CD4-positive, alpha-beta T cell treated with Interleukin-4 for 1 hour (primary cell): ENCODE measurements around the gene NABP1.

Source experiments
- DNase-seq, 2 donors: peaks; one replicate each; pipeline ENCODE4 v3.0.0-alpha.2; 2020 to 2022

Gene NABP1

GRCh38 chr2:191686066-191686465 lies 8.1 kb downstream of the NABP1 start:
- DNase-seq: no peak

GRCh38 chr2:191686729-191687128 lies 8.8 kb downstream of the NABP1 start:
- no peak for DNase-seq

DNA sequence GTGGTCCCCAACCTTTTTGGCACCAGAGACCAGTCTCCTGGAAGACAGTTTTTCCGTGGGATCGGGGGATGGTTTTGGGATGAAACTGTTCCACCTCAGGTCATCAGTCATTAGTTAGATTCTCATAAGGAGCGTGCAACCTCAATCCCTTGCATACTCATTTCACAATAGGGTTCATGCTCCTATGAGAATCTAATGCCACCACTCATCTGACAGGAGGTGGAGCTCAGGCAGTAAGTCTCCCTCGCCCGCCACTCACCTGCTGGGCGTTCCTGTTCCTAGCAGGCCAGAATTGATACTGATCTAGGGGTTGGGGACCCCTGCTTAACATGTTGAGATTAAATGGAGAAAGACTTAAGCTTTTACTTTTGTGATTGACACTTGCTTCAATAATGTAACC lies 9.9 kb downstream of the NABP1 start:
- no peak for DNase-seq

DNA sequence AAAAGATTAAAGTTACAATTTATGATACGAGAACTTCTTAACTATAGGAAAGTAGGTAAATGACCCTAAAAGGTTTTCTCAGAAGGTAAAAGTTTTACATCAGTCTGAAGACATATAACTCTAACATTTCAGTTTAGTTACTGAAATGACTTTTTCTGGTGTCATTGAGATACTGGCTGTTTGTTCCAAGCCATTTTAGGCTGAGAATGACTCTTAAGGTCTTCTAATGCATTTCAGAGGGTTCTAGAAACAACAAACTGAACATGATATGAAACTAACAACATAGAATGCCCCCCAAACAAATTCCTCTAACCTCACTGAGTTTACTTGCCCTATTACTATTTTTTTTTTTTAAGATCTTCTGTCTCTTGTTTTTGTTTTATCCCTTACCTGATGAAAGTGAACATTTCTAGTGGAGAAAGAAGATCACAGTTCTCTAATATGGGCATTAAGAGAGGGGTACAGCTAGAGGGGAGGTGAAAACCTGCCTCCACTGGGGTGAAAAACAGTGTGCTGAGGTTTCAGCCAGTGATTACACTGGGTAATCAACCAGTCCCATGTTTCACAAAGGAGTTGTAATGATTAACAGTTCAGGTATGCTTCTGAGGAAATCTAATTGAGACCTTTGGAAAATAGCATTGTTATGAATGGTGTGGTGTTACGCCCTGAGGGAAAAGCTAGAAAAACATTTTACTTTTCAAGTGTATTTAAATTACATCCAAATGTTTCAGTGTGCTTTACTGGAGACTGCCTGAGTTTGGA lies 11.2 kb downstream of the NABP1 start:
- DNase-seq: no peak

GRCh38 chr2:191690327-191690726 lies 12.4 kb downstream of the NABP1 start:
- no peak for DNase-seq

- peak; percentile 64 to 84 for DNase-seq
Measured at GRCh38 chr2:191691016-191691735, 13.2 kb downstream of the NABP1 start.

DNA sequence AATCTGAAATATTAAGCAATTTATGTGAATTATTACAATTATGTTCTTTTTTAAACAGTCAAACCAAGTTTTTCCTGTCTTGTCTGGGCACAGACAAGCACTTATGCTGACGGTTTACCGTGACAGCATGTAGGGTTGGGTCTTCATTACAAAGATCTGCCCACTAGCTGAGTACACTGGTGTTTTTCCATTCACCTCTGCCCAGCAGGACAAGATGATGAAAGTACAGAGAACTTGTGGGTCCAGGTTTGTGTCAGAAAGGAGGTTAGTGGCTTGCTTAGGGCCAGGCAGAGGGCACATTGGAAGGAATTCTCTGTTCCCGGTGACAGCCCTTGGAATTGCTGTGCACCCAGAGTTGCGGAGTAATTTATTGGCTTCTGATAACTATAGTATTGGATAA lies 14.0 kb downstream of the NABP1 start:
- no peak for DNase-seq

DNA sequence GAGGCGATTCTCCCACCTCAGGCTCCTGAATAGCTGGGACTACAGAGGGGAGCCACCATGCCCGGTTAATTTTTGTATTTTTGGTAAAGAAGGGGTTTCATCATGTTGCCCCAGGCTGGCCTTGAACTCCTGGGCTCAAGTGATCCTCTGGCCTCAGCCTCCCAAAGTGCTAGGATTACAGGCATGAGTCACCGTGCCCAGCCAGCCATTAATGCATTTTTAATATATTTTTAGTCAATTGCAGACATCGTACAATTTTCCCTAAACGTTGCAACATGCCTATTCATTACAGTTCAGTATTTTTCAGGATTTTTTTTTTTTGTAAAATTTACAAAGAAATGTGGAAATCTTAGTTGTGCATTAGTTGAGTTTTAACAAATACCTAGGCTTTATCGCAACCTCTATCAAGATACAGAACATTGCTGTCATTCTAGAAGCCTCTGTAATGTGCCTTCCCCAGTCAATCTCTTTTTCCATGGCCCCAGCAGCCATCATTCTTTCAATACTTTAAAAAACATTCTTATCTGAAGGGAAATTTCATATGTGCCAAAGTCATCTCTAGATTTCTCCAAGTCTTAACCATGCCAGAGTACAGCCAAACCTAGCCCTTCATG lies 14.7 kb downstream of the NABP1 start:
- DNase-seq: no peak

GRCh38 chr2:191693166-191693565 lies 15.2 kb downstream of the NABP1 start:
- DNase-seq: no peak

DNA sequence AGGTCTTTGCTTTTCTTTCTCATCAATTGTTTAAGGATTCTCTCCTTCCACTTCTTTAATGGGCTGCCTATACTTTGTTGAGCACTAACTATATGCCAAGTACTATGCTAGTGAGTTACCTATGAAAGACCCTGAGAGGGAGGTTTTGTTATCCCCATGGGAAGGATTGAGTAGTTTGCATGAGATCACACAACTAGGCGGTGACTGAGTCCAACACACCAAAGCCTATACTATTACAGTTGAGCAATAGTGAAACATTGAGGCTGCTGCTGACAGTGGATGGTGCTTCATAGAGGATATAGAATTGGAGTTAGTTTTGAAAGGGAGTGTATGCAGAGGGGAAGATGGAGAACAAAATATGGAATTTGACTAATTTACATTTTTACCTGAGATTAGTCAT lies 15.8 kb downstream of the NABP1 start:
- no peak for DNase-seq

GRCh38 chr2:191696001-191696400 lies 18.1 kb downstream of the NABP1 start:
- DNase-seq: no peak

GRCh38 chr2:191696966-191697365 lies 19.0 kb downstream of the NABP1 start:
- DNase-seq: no peak

DNA sequence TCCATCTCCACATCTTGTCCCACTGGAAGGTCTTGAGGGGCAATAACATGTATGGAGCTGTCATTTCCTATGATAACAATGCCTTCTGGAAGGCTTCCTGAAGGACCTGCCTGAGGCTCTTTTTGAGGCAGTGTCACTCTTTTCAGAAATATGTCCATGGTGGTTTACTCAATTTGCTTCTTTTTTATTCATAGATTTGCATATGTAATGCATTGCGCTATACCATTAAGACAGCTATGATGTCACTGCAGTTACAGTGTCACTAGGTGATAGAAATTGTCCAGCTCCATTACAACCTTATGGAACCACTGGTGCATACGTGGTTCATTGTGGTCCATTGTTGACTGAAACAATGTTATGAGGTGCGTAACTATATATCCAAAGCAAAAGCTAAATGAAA lies 19.9 kb downstream of the NABP1 start:
- DNase-seq: no peak

GRCh38 chr2:191699341-191699945 lies 21.5 kb downstream of the NABP1 start:
- no peak for DNase-seq

DNA sequence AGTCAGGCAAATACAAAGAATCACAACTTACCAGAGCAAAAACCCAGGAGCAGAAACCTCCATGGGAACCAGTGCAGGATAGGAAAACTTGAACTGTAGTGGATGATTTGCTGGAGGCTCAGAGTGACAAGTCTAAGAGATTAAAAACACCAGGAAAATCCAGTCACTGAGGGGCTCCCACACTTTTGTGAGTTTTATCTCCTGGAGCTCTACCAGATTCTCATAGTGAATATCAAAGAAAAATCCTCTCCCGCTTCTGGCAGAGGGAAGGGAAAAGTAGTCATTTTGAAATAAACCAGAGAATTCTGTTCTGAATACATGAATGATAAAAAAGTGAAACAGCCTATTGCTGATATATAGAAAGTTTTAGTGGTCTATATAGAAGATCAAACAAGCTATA lies 23.1 kb downstream of the NABP1 start:
- no peak for DNase-seq

DNA sequence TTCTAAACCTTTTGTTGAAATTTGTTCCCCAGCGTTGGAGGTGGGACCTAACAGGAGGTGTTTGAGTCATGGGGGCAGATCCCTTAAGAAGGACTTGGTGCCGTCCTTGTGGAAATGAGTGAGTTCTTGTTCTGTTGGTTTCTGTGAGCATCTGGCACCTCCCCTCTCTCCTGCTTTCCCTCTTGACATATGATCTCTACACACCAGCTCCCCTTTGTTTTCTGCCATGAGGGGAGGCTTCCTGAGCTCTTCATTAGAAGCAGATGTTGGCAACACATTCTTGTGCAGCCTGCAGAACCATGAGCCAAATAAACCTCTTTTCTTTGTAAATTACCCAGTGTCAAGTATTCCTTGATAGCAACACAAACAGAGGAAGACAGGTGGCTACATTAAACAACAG lies 23.8 kb downstream of the NABP1 start:
- DNase-seq: no peak

DNA sequence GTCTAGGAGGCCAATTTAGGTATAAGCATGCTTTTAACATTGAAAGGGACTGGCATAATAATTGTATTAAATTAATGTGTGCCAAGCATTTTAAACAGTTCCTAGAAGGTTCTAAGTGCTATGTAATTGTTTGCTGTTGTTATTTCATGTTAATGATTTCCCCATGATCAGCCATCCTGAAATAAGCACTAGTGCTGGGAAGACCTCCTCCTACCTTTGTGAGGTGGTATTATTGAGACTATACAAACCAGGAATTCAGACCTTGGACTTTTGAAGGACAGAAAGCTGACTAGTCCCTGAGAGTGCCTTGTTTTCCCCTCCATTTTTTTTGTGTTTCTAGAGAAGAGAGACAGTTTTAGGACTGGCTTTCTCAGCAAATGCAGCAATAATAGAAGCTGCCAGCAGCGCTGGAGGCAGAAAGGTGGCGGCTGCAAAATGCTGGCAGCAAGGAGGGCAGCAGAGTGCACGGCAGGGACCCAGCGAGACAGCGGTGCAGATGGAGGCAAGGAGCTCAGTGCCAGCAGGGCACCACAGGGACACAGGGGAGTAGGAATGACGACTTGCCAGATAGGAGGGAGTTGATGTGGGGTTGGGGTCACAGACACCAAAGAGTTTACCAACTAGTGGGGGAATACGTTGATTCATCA lies 25.3 kb downstream of the NABP1 start:
- DNase-seq: no peak

- no peak for DNase-seq
Measured at GRCh38 chr2:191705084-191705483, 27.1 kb downstream of the NABP1 start.

- no peak for DNase-seq
Measured at GRCh38 chr2:191705701-191706100, 27.8 kb downstream of the NABP1 start.

- DNase-seq: no peak
Measured at GRCh38 chr2:191706791-191707190, 28.9 kb downstream of the NABP1 start.

- DNase-seq: no peak
Measured at GRCh38 chr2:191707542-191707941, 29.6 kb downstream of the NABP1 start.

- no peak for DNase-seq
Measured at GRCh38 chr2:191710411-191710900, 32.5 kb downstream of the NABP1 start.

GRCh38 chr2:191711621-191712020 lies 33.7 kb downstream of the NABP1 start:
- DNase-seq: no peak
